LNCAP (cell line): ENCODE measurements around the gene RAMP3.

Experiments used
- CTCF ChIP-seq: fragments of 450-650 bp; IDR thresholded peaks from 2 replicates; pipeline ENCODE4 v1.5.1; 2017; ENCODE audit warnings: mild to moderate bottlenecking

RAMP3 gene

GRCh38 chr7:45179666-45180065 lies 22.1 kb downstream of the RAMP3 start:
- TF ChIP-seq CTCF = no peak

GRCh38 chr7:45180084-45180986 lies 22.7 kb downstream of the RAMP3 start:
- TF ChIP-seq CTCF = no peak

- no peak for TF ChIP-seq CTCF
Measured at GRCh38 chr7:45181286-45181960, 23.8 kb downstream of the RAMP3 start.

GRCh38 chr7:45181991-45182855 lies 24.6 kb downstream of the RAMP3 start:
- TF ChIP-seq CTCF = no peak

- no peak for TF ChIP-seq CTCF
Measured at GRCh38 chr7:45182856-45183710, 25.5 kb downstream of the RAMP3 start.

GRCh38 chr7:45183711-45184210 lies 26.2 kb downstream of the RAMP3 start:
- TF ChIP-seq CTCF = no peak
